Erythroblast (primary cell): ENCODE measurements around the gene SLC26A1.

Experiments used
- DNase-seq, 2 experiments: peaks; one replicate each; lab custom pipeline; 2025; lab: John Stamatoyannopoulos, UW
- GATA1 ChIP-seq: IDR thresholded peaks from 2 replicates; pipeline ENCODE4 v1.6.1; 2011; ENCODE audit warnings: low read depth, mild to moderate bottlenecking, control low read depth, low read length, moderate library complexity
- POLR2A ChIP-seq: IDR thresholded peaks from 2 replicates; pipeline ENCODE4 v1.6.1; 2011; ENCODE audit warnings: mild to moderate bottlenecking, low read length

SLC26A1 gene

DNA sequence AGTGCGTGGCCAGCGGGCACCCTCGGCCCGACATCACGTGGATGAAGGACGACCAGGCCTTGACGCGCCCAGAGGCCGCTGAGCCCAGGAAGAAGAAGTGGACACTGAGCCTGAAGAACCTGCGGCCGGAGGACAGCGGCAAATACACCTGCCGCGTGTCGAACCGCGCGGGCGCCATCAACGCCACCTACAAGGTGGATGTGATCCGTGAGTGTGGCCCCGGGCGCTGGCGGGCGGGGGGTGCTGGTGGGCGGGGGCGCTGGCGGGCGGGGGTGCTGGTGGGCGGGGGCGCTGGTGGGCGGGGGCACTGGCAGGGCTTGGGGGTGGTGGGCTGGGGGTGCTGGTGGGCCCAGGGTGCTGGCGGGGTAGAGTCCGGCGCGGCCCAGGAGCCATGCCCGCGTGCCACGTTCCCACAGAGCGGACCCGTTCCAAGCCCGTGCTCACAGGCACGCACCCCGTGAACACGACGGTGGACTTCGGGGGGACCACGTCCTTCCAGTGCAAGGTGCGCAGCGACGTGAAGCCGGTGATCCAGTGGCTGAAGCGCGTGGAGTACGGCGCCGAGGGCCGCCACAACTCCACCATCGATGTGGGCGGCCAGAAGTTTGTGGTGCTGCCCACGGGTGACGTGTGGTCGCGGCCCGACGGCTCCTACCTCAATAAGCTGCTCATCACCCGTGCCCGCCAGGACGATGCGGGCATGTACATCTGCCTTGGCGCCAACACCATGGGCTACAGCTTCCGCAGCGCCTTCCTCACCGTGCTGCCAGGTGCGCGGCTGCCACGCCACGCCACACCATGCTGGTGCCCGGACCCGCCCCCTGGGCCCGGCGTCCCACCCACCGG, 30.9 kb upstream of the SLC26A1 start:
- TF ChIP-seq GATA1 (no peak), POLR2A (no peak)
- DNase-seq: no peak

DNA sequence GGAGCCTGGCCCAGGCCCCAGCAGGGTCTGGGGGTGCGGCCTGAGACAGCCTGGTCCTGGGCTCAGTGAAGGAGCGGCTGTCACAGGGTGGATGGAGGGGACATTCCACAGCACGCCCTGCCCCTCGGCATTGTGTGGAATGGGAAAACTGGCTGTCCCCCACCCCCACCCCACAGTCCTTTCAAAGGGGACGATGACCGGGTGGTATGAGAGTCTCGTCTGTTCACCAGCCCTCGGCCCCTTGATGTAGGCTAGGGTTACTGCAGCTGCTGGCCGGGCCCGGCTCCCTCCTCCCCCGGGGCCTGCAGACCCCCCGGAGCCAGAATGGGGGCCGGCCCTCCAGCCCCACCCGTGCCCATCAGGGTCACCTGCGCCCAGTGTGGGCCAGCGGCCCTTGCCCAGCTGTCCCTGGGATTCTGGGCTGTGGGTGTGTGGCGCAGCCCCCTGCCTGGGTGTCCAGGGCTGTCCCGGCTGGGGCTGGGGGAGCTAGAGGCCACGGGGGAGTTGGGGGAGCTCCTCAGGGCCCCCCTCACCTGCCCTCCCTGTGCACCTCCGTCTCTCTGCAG, 30.0 kb upstream of the SLC26A1 start:
- TF ChIP-seq POLR2A (no peak), GATA1 (no peak)
- no peak for DNase-seq

DNA sequence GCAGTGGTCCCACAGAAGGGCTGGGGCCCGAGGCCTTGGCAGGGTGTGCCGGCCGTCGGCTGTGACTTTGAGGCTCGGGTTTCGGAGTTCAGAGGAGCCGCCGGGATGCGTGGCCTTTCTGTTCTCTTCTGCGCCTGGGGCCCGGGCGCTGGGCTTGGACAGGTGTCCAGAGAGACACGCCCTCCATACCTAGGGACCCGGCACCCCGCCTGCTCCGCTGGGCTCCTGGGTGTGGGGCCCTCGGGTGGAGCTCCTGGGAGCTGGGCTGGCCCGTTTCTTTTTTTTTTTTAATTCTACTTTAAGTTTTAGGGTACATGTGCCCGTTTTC, 29.5 kb upstream of the SLC26A1 start:
- TF ChIP-seq GATA1: no peak
- DNase-seq: no peak

DNA sequence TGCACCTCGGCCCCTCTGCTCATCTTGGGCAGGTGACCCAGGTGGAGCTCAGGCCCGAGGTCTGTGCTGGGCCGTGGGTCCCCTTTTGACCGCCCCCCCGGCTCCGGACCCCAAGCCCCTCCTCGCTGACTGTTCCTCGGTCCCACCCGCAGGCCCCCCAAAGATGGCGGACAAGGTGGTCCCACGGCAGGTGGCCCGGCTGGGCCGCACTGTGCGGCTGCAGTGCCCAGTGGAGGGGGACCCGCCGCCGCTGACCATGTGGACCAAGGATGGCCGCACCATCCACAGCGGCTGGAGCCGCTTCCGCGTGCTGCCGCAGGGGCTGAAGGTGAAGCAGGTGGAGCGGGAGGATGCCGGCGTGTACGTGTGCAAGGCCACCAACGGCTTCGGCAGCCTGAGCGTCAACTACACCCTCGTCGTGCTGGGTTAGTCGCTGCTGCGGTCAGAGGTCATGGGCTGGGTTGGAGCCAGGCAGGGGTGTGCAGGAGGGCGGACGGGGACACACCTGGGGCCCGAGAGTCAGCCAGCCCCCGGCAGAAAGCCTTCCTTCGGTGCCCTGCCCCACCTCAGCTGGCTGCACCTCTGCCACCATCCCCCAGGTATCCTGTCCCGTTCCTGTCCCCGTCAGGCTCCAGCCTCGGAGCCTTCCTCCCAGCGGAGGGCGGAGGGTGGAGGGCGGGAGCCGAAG, 29.0 kb upstream of the SLC26A1 start:
- DNase-seq: no peak
- no peak for TF ChIP-seq POLR2A
- no peak for TF ChIP-seq GATA1

DNA sequence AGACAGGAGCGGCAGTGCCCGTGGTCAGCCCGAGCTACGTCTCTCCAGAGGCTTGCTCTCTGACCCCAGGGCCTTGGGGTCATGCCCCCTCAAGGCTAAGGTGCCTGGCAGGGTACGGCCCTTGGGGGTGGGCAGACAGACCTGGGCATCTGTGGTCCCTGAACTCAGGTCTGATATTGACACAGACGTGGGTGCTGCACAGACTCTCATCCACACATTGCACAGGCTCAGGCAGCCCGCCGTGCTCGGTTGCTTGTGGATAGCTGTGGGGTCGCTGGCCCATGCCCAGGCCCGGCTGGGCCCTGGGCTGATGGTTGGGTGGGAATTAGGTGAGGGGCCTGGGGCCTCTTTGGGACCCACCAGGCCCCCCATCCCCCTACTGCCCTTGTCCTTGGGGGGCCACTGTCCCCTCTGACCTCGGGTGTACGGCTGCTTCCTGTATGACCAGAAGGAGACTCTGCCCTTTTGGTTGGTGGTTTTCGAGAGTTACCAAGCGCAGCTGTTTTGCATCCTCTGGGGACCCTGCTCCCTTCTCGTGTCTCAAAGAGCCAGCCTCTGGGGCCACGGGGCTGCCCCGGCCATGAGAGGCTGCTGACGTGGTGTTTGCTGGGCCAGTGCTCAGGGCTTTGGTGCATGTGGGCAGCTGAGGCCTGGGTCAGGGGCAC, 28.3 kb upstream of the SLC26A1 start:
- TF ChIP-seq GATA1: no peak
- TF ChIP-seq POLR2A: no peak
- DNase-seq: no peak

DNA sequence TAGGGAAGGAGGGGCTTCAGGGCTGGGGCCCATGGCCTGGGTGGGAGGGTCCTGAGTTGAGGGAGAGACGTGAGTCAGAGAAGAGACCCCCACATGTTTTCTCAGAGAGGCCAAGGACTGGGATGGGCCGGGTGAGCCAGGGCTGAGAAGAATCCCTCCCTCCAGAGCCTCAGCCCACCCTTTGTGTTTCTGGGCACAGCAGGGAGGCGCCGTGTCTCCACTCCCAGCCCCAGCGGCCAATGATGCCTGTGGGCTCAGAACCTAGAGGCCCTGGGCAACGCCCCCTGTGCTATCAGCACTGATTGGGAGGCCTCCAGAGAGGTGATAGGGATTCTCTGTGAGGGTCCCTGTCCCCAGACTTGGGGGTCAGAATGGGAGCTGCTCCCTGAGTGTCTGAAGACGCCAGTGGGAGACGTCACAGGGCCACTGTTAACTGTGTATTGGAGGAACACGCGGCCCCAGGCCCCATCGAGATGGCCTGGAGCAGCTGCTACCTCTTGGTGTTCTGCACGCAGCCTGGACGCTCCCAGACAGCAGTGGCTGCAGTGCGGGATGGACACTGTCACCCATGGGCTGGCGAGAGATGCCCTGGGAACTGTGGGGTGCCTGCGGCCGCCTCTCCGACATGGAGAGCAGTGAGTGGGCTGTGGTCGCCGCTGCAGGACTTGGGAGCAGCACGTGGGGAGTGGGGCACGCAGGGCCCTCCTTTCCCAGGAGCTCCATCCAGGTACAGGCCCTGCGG, 26.7 kb upstream of the SLC26A1 start:
- DNase-seq: no peak
- TF ChIP-seq GATA1 (no peak), POLR2A (no peak)

DNA sequence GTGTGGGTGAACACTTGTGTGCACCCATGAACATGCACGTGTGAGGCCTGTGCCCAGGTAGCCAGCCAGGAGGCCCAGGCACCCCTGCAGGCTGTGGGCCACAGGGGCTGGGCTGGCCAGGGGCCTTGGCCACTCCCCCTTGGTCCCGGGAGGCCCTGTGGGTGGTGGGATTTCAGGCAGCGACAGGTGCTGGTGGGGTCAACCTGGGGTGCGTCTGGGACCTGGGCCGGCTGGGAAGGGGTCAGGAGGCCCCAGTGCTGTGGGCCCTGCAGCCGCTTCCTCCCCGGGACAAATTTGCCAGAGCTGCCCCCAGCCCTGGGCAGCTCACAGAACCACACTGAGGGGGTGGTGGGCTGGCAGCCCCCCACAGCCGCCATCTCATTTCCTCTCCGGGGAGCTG, 26.1 kb upstream of the SLC26A1 start:
- TF ChIP-seq GATA1: no peak
- TF ChIP-seq POLR2A: no peak

DNA sequence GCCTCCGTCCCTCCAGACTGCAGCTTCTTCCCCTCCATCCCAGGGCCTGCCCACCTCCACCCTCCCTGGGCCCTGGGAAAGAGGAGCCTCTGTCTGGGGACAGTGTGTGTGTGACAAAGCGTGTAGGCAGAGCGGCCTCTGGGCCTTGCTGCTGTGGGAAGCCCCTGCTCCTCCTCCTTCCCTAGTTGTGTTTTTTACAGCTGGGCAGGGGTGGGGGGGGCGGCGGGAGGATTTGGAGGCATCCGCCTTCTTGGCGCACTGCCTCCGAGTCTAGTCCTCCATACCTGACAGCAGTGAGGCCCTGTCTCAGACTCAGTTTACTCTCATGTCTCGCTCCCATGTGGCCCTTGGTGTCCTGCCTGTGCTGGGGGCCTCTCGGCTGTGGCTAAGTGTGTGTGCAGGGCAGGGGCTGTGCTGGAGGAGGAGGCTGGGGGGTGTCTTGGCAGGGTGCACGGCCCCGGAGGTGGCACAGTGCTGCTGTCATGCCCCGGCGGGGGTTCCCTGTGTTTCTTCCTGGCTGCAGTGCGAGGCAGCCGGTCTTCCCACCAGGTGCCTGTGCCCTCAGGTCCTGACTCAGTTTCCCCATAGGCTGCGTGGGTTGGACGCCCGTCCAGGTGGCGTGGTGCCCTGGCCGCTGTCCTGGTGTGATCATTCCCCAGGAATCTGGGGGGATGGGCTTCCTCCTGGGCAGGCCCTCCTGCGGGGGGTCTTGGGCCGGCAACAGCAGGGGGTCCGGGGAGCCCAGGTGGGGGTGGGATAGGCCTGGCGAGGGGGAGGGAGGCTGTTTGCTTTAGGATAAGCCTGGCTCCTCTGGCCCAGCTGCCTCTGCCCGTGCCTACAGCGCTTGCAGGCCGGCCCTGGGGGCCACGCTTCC, 25.2 kb upstream of the SLC26A1 start:
- no peak for DNase-seq
- no peak for TF ChIP-seq GATA1
- TF ChIP-seq POLR2A: no peak

More for the DNA sequence above, 26.1 kb upstream of the SLC26A1 start:
- no peak for DNase-seq

DNA sequence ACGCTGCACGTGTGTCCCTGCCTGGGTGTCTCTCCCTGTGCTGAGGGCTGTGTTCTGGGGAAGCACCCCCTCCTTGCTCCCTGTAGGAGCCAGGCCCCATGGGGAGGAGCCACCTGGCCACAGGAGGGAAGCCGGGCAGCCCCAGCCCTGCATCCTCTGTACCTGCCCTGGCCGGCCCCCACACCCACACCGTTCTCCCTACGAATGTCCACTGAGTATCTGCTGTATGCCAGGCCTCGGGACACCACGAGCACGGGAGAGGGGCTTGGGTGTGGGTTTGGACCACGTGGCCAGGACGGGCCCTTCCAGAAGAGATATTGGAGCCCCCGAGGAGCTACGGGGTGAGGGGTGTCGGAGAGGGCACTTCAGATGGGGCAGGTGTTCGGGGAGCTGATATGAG, 24.5 kb upstream of the SLC26A1 start:
- DNase-seq: no peak
- no peak for TF ChIP-seq GATA1
- no peak for TF ChIP-seq POLR2A

DNA sequence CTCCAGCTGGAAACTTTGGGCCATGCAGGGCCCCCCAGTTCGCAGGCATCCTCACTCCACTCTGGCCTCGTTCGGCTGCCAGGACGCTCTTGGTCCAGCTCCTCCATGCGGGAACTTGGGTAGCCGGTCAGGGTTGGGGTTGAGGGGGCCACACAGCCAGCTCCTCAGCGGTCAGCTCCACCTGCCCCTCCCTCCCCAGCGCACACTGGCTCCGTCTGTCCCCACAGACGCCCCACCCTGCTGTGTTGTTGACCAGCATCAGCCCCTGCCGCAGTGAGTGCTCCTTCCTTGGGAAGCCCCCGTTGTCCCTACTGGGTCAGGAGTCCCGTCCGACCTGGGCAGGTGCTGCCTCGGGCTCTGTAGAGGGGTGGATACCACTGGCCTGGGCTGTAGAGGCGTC, 24.0 kb upstream of the SLC26A1 start:
- TF ChIP-seq GATA1 (no peak), POLR2A (no peak)
- DNase-seq: no peak

DNA sequence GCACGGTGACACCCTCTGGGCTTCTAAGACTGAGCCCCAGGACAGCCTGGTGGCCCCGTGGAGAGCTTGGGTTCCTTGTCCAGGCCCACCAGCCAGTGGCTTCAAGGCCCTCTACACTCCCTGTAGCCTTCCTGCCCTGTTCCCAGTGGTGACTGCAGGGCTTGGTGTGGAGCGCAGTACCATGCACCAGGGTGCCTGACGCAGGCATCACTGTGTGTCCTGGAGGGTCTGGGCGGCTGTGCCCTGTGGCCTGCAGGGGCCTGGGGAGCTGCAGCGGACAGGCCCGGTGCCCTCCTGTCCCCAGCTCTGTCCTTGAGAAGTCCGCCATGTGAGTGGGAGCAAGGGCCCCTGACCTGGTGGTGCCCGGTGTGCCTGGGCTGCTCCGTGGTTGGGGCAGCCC, 22.5 kb upstream of the SLC26A1 start:
- TF ChIP-seq POLR2A (no peak), GATA1 (no peak)
- DNase-seq: no peak

DNA sequence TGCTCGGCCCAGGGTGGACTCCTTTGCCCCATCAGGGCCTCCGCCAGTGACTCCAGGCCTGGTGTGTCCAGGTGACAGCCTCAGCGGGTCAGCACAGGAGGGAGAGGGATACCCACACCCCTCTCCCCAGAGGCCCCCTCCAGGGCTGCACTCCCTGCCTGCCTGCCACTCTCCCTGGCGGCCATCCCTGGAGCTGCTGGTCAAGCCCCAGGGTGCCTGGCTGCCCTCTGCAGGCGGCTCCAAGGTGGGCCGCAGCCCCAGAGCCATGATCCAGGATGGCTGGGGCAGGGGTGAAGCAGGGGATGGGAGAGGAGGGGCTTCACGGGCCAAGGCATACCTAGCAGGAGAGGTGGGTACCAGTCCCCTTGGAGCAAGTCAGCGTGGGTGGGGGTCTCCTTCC, 22.0 kb upstream of the SLC26A1 start:
- TF ChIP-seq POLR2A: no peak
- TF ChIP-seq GATA1: no peak
- no peak for DNase-seq
